H1 (cell line): Measurements from ENCODE around the gene ZNF70. TPM values are rescaled to one million over a fixed set of nuclear protein-coding genes. Genes with fewer than 3 reads are reported as not detected.

ENCODE experiments used
- CTCF ChIA-PET: fragments of 300-600 bp; sonication (Branson Sonifier 250); formaldehyde crosslinking; loops from one replicate; lab custom pipeline; 2021; ENCODE audit not compliant: partially characterized antibody; lab: Charles Lee
- POLR2A ChIA-PET: fragments of 300-600 bp; sonication (Branson Sonifier 250); formaldehyde crosslinking; loops from one replicate; lab custom pipeline; 2021; ENCODE audit warnings: inconsistent platforms; ENCODE audit not compliant: partially characterized antibody; lab: Charles Lee
- DNase-seq, 2 experiments: peaks; one replicate each; pipeline versions ENCODE4 v3.0.0 to v3.0.0-alpha.2; 2010 to 2022; ENCODE audit warnings: low spot score in 2 of 2, low read depth in 1 of 2, mixed read lengths in 1 of 2
- FAIRE-seq: peaks from 2 replicates; lab custom pipeline; 2011; peaks lifted over from hg19 to GRCh38; lab: Jason Lieb, UNC
- H2AFZ ChIP-seq: 2 replicates; pipeline ENCODE4 v1.8.1; 2012; ENCODE audit warnings: low read length, inconsistent platforms
- H2AK5ac ChIP-seq: 2 replicates; pipeline ENCODE4 v1.6.1; 2013; ENCODE audit warnings: low read depth, low read length
- H2BK120ac ChIP-seq: replicated peaks from 2 replicates; pipeline ENCODE3; 2013; ENCODE audit warnings: low read depth, low read length, inconsistent platforms
- H2BK12ac ChIP-seq: 2 replicates; pipeline ENCODE4 v1.6.1; 2013; ENCODE audit warnings: low read depth, low read length
- H2BK15ac ChIP-seq: 2 replicates; pipeline ENCODE4 v1.6.1; 2013; ENCODE audit warnings: low read length
- H2BK20ac ChIP-seq: 2 replicates; pipeline ENCODE4 v1.6.1; 2013; ENCODE audit warnings: low read length
- H2BK5ac ChIP-seq: 2 replicates; pipeline ENCODE4 v1.6.1; 2013; ENCODE audit warnings: low read depth, low read length
- H3K14ac ChIP-seq: 2 replicates; pipeline ENCODE4 v1.6.1; 2013; ENCODE audit warnings: inconsistent platforms; ENCODE audit not compliant: insufficient read length
- H3K18ac ChIP-seq: 2 replicates; pipeline ENCODE4 v1.6.1; 2013; ENCODE audit warnings: low read length; ENCODE audit errors: extremely low read depth
- H3K23ac ChIP-seq: 2 replicates; pipeline ENCODE4 v1.6.1; 2013; ENCODE audit warnings: inconsistent platforms; ENCODE audit not compliant: insufficient read length
- H3K23me2 ChIP-seq: 2 replicates; pipeline ENCODE4 v1.6.1; 2013; ENCODE audit warnings: low read depth, low read length
- H3K27ac ChIP-seq: 2 replicates; pipeline ENCODE4 v1.6.1; 2011; ENCODE audit warnings: low read depth, low read length, inconsistent platforms
- H3K27me3 ChIP-seq, 4 experiments: replicated peaks in 1 of 4; 1 replicate in 1 of 4; 2 replicates in 3 of 4; pipeline versions ENCODE4 v1.6.1 to v1.8.1; 2011 to 2013; ENCODE audit warnings: low read length in 3 of 4, mild to moderate bottlenecking in 3 of 4, inconsistent platforms in 2 of 4, mixed read lengths in 2 of 4, moderate library complexity in 1 of 4; ENCODE audit not compliant: control insufficient read depth in 3 of 4, insufficient read depth in 3 of 4; ENCODE audit errors: extremely low read depth in 1 of 4
- H3K36me3 ChIP-seq, 4 experiments: 2 replicates each; pipeline versions ENCODE4 v1.6.1 to v1.8.1; 2011 to 2013; ENCODE audit warnings: mild to moderate bottlenecking in 4 of 4, low read length in 3 of 4, moderate library complexity in 2 of 4, control low read depth in 1 of 4, inconsistent platforms in 1 of 4; ENCODE audit not compliant: insufficient read depth in 4 of 4, control insufficient read depth in 2 of 4
- H3K4ac ChIP-seq: replicated peaks from 2 replicates; pipeline ENCODE3; 2013; ENCODE audit warnings: low read length, low read depth, mixed read lengths, inconsistent platforms; ENCODE audit not compliant: insufficient read length
- H3K4me1 ChIP-seq, 4 experiments: replicated peaks in 1 of 4; 1 replicate in 1 of 4; 2 replicates in 3 of 4; pipeline versions ENCODE4 v1.6.1 to v1.8.1; 2011 to 2013; ENCODE audit warnings: low read length in 3 of 4, inconsistent platforms in 2 of 4, mixed read lengths in 1 of 4; ENCODE audit not compliant: insufficient read depth in 4 of 4, control insufficient read depth in 3 of 4
- H3K4me2 ChIP-seq, 2 experiments: 2 replicates each; pipeline versions ENCODE4 v1.6.1 to v1.8.1; 2011 to 2013; ENCODE audit warnings: low read depth in 2 of 2, low read length in 2 of 2, control low read depth in 1 of 2, inconsistent platforms in 1 of 2, mild to moderate bottlenecking in 1 of 2; ENCODE audit not compliant: insufficient read depth in 1 of 2
- H3K4me3 ChIP-seq, 4 experiments: fragments of 200-600, 300-600 bp in 1 of 4; sonication (generic), shearing (Covaris generic), sonication (Bioruptor Twin) in 1 of 4; 2 replicates each; pipeline versions ENCODE4 v1.5.1 to v1.8.1; 2011 to 2016; ENCODE audit warnings: low read length in 4 of 4, low read depth in 3 of 4, control low read depth in 2 of 4, inconsistent platforms in 2 of 4, mild to moderate bottlenecking in 2 of 4, mixed read lengths in 1 of 4, moderate library complexity in 1 of 4; ENCODE audit not compliant: insufficient read depth in 2 of 4; ENCODE audit errors: extremely low read depth in 1 of 4
- H3K56ac ChIP-seq: replicated peaks from 2 replicates; pipeline ENCODE3; 2013; ENCODE audit warnings: low read depth, mild to moderate bottlenecking, mixed read lengths, low read length, inconsistent platforms; ENCODE audit not compliant: insufficient read length
- H3K79me1 ChIP-seq: 2 replicates; pipeline ENCODE4 v1.6.1; 2013; ENCODE audit warnings: low read depth, low read length, control low read depth
- H3K79me2 ChIP-seq, 2 experiments: 2 replicates each; pipeline versions ENCODE4 v1.6.1 to v1.8.1; 2012 to 2013; ENCODE audit warnings: low read length in 2 of 2, mild to moderate bottlenecking in 2 of 2, inconsistent platforms in 1 of 2; ENCODE audit not compliant: insufficient read depth in 2 of 2, control insufficient read depth in 1 of 2
- H3K9ac ChIP-seq, 4 experiments: replicated peaks in 1 of 4; 1 replicate in 1 of 4; 2 replicates in 3 of 4; pipeline versions ENCODE4 v1.6.1 to v1.8.1; 2011 to 2013; ENCODE audit warnings: low read depth in 3 of 4, low read length in 3 of 4, control low read depth in 2 of 4, mild to moderate bottlenecking in 2 of 4, moderate library complexity in 2 of 4, inconsistent platforms in 1 of 4; ENCODE audit errors: extremely low read depth in 1 of 4
- H3K9me3 ChIP-seq, 2 experiments: 2 replicates each; pipeline versions ENCODE4 v1.6.1 to v1.8.1; 2012 to 2013; ENCODE audit warnings: mild to moderate bottlenecking in 2 of 2, moderate library complexity in 2 of 2, control low read depth in 1 of 2, inconsistent platforms in 1 of 2, low read depth in 1 of 2, low read length in 1 of 2, mixed read lengths in 1 of 2; ENCODE audit not compliant: insufficient read depth in 2 of 2
- H4K20me1 ChIP-seq, 2 experiments: replicated peaks in 1 of 2; 2 replicates each; pipeline versions ENCODE3 to v1.8.1; 2011 to 2013; ENCODE audit warnings: inconsistent platforms in 2 of 2, low read length in 2 of 2, mild to moderate bottlenecking in 1 of 2; ENCODE audit not compliant: insufficient read depth in 2 of 2, control insufficient read depth in 1 of 2
- H4K5ac ChIP-seq: 2 replicates; pipeline ENCODE4 v1.6.1; 2013; ENCODE audit warnings: low read length, low read depth, mixed read lengths, inconsistent platforms; ENCODE audit not compliant: insufficient read length
- H4K8ac ChIP-seq: 2 replicates; pipeline ENCODE4 v1.8.0; 2013; ENCODE audit warnings: mild to moderate bottlenecking, moderate library complexity, low read length, inconsistent platforms; ENCODE audit not compliant: insufficient read depth; ENCODE audit errors: extremely low read depth
- H4K91ac ChIP-seq: replicated peaks from 2 replicates; pipeline ENCODE3; 2013; ENCODE audit warnings: low read length, mixed read lengths, inconsistent platforms; ENCODE audit not compliant: insufficient read length
- HDAC6 ChIP-seq: IDR thresholded peaks from one replicate; pipeline ENCODE4 v1.7.1; 2012; ENCODE audit warnings: low read depth, mild to moderate bottlenecking, inconsistent platforms, low read length, moderate library complexity
- KDM4A ChIP-seq: IDR thresholded peaks from one replicate; pipeline ENCODE4 v1.7.1; 2012; ENCODE audit warnings: low read depth, mild to moderate bottlenecking, moderate library complexity, low read length, inconsistent platforms; ENCODE audit not compliant: severe bottlenecking
- POLR2AphosphoS5 ChIP-seq: IDR thresholded peaks from 2 replicates; pipeline ENCODE4 v1.6.1; 2011; ENCODE audit warnings: low read depth, low read length
- POU5F1 ChIP-seq: IDR thresholded peaks from 2 replicates; pipeline ENCODE4 v1.6.1; 2011; ENCODE audit warnings: low read depth, mild to moderate bottlenecking, low read length, moderate library complexity
- RBBP5 ChIP-seq: IDR thresholded peaks from 2 replicates; pipeline ENCODE4 v1.7.1; 2012; ENCODE audit warnings: low read depth, mild to moderate bottlenecking, inconsistent platforms, low read length, moderate library complexity, borderline replicate concordance
- SIRT6 ChIP-seq: IDR thresholded peaks from one replicate; pipeline ENCODE4 v1.7.1; 2012; ENCODE audit warnings: low read length, inconsistent platforms
- TAF7 ChIP-seq: optimal IDR thresholded peaks from 2 replicates; pipeline ENCODE3; 2011; ENCODE audit warnings: low read depth, mild to moderate bottlenecking, inconsistent platforms, low read length, moderate library complexity, borderline replicate concordance
- WGBS, 2 experiments: shearing (Covaris generic) in 1 of 2; methylation state at CpG; one replicate each; pipeline versions ENCODE4 v1.1.6 to v1.1.7; 2013 to 2015; ENCODE audit warnings: low lambda C conversion rate in 2 of 2, mixed read lengths in 2 of 2, inconsistent platforms in 1 of 2, low coverage in 1 of 2, missing lambda C conversion rate in 1 of 2; ENCODE audit not compliant: insufficient replicate concordance in 2 of 2, insufficient coverage in 1 of 2, insufficient read length in 1 of 2; ENCODE audit errors: extremely low coverage in 1 of 2, missing lambda C conversion rate in 1 of 2; 5-methylcytosine and 5-hydroxymethylcytosine counted together
- polyA plus RNA-seq, 7 experiments: library from polyadenylated mRNA; depleted of rRNA in 3 of 7; stranded (reverse) in 5 of 7; unstranded in 2 of 7; fragments of >200 nt in 5 of 7; fragments of 200-250 nt in 2 of 7; gene quantifications; 1 replicate in 5 of 7; 2 replicates in 1 of 7; 4 replicates in 1 of 7; pipeline versions ENCODE4 v1.2.1 to v1.2.3, GENCODE V29; 2011 to 2013; ENCODE audit warnings: missing spikeins in 2 of 7, mixed read lengths in 2 of 7
- total RNA-seq: library from RNA; stranded (reverse); fragmentation: NEBNext Ultra II Directional; extraction: Animal tissue kit (Norgen Biotek cat#: 25700); gene quantifications from 2 replicates; pipeline ENCODE4 v1.2.1, GENCODE V29; 2021
- TF ChIP-seq, protein P1 (sequence below): IDR thresholded peaks from 2 replicates; pipeline ENCODE4 v1.6.1; 2011; ENCODE audit warnings: low read depth, mild to moderate bottlenecking, low read length; ENCODE audit not compliant: insufficient read depth
- TF ChIP-seq, protein P2 (sequence below), 3 experiments: IDR thresholded peaks; 1 replicate in 2 of 3; 2 replicates in 1 of 3; pipeline versions ENCODE4 v1.5.1 to v1.6.1; 2011; ENCODE audit warnings: low read length in 3 of 3, mild to moderate bottlenecking in 3 of 3, inconsistent platforms in 2 of 3, low read depth in 1 of 3, moderate library complexity in 1 of 3; ENCODE audit not compliant: insufficient read depth in 1 of 3; ENCODE audit errors: control extremely low read depth in 1 of 3

ZNF70 gene
- total and polyA plus RNA-seq, 2 of the 8 experiments (the other 6 are each of a cell fraction or from before 2014, with no cell fraction given), result 1.1 to 2.6 TPM

DNA sequence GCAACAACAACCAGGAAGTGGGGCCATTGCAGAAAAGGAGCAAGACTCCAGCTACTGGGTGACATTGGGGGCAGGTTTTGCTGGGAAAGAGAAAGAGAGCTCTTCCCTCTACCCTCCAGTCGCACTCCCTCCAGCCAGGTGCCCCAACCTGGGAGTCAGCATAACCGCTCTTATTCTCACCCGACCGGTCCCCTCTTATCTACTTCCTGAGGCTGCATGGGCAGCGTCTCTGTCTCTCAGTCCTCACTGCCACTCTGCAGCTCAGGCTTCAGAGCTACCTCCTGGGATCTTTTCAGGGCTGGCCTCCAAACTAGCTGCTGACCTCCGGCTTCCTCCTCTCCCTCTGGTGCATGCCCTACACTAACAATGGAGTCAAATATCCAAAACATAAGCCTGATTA is 5.1 kb downstream of the ZNF70 start:
- no peak overlapping the region for H3K14ac ChIP-seq
- DNase-seq (no peak), FAIRE-seq (no peak)
- H2BK15ac ChIP-seq, result no peak overlapping the region
- TF ChIP-seq RBBP5 (no peak), KDM4A (no peak), TAF7 (no peak), HDAC6 (no peak), POLR2AphosphoS5 (no peak), SIRT6 (no peak), POU5F1 (no peak)
- TF ChIP-seq, protein P1, sequence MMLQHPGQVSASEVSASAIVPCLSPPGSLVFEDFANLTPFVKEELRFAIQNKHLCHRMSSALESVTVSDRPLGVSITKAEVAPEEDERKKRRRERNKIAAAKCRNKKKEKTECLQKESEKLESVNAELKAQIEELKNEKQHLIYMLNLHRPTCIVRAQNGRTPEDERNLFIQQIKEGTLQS, result no peak
- TF ChIP-seq, protein P2, sequence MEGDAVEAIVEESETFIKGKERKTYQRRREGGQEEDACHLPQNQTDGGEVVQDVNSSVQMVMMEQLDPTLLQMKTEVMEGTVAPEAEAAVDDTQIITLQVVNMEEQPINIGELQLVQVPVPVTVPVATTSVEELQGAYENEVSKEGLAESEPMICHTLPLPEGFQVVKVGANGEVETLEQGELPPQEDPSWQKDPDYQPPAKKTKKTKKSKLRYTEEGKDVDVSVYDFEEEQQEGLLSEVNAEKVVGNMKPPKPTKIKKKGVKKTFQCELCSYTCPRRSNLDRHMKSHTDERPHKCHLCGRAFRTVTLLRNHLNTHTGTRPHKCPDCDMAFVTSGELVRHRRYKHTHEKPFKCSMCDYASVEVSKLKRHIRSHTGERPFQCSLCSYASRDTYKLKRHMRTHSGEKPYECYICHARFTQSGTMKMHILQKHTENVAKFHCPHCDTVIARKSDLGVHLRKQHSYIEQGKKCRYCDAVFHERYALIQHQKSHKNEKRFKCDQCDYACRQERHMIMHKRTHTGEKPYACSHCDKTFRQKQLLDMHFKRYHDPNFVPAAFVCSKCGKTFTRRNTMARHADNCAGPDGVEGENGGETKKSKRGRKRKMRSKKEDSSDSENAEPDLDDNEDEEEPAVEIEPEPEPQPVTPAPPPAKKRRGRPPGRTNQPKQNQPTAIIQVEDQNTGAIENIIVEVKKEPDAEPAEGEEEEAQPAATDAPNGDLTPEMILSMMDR (IDR thresholded peaks at IDR 0.05; ENCODE audit: control extremely low read depth in 1 of 3, insufficient read depth in 1 of 3, low read depth in 1 of 3, low read length in 3 of 3), result no peak
- CTCF ChIA-PET, result interaction anchor here (0.7 to 1.2 kb wide), 2 partner anchors 24 to 29 kb away, joined by 3 to 4 read pairs; no protein-coding TSS in a partner anchor
- peaks cover 8% of the 10 kb centered on the region; the same call in 1 of the 2 replicates for H3K23me2 ChIP-seq
- POLR2A ChIA-PET, result interaction anchor here (1.2 to 1.6 kb wide), 2 partner anchors 13 to 15 kb away, joined by 3 read pairs; no protein-coding TSS in a partner anchor
- H2BK20ac ChIP-seq, result no peak overlapping the region
- no peaks in the 10 kb centered on the region for H3K27me3 ChIP-seq
- H2AFZ ChIP-seq, result no peak overlapping the region
- no peak overlapping the region for H4K8ac ChIP-seq
- H3K23ac ChIP-seq, result no peak overlapping the region
- WGBS, 2 experiments, result 92% methylated on average over 6 of the region's 6 CpGs; no CpG with 5 or more reads in 1 of the 2 experiments
- no peak overlapping the region for H2BK12ac ChIP-seq
- H3K18ac ChIP-seq, result no peak overlapping the region
- H3K9ac ChIP-seq, result no peak overlapping the region
- no peak overlapping the region for H2AK5ac ChIP-seq
- H2BK5ac ChIP-seq, result no peak overlapping the region
- H3K36me3 ChIP-seq, result peaks cover 0 to 9% (median 2%) of the 10 kb centered on the region in 4 experiments; a peak in 3 of 8 replicates
- no peak overlapping the region for H4K5ac ChIP-seq
- no peak overlapping the region for H3K4me3 ChIP-seq
- no peaks in the 10 kb centered on the region for H3K79me2 ChIP-seq
- H2BK120ac ChIP-seq, result no peak overlapping the region
- H4K20me1 ChIP-seq, result peaks cover 0 to 5% of the 10 kb centered on the region in 2 experiments
- no peaks in the 10 kb centered on the region for H3K9me3 ChIP-seq
- H3K79me1 ChIP-seq, result no peaks in the 10 kb centered on the region
- H4K91ac ChIP-seq, result no peak overlapping the region
- H3K27ac ChIP-seq, result no peak overlapping the region
- no peak overlapping the region for H3K4ac ChIP-seq
- no peak overlapping the region for H3K4me2 ChIP-seq
- H3K4me1 ChIP-seq, result peaks cover 0 to 2% (median 0%) of the 10 kb centered on the region in 4 experiments; a peak in 2 of 7 replicates
- no peak overlapping the region for H3K56ac ChIP-seq
